IMR-90 (cell line): ENCODE data around the gene PPP1R37. TPM values are rescaled to one million over a fixed set of nuclear protein-coding genes. Genes with fewer than 3 reads are reported as not detected.

ENCODE experiments used
- ATAC-seq: fragments of 200-7000 bp; cut with Tn5 transposase; 2 replicates; pipeline ENCODE4 v1.9.1; 2020; ENCODE audit warnings: low read depth, mild to moderate bottlenecking, moderate library complexity
- BruUV-seq: library from RNA; stranded (reverse); fragments of 400-500 nt; replicated peaks from 2 replicates; lab custom pipeline; 2021; lab: Mats Ljungman, UMichigan
- CTCF ChIA-PET: fragments of 300-600 bp; formaldehyde crosslinking; extraction: SDS; loops from one replicate; lab custom pipeline; 2021; ENCODE audit warnings: antibody characterized with exemption; lab: Yijun Ruan, JAX
- POLR2A ChIA-PET: fragments of 300-600 bp; sonication (Branson Sonifier 250); formaldehyde crosslinking; loops from one replicate; lab custom pipeline; 2022; ENCODE audit warnings: antibody characterized with exemption; ENCODE audit not compliant: unreplicated experiment; lab: Charles Lee
- DNase-seq: peaks from one replicate; pipeline ENCODE4 v3.0.0; 2013
- H2AFZ ChIP-seq: replicated peaks from 2 replicates; pipeline ENCODE3; 2013; ENCODE audit warnings: low read length, mild to moderate bottlenecking; ENCODE audit not compliant: poor library complexity
- H2AK5ac ChIP-seq: 2 replicates; pipeline ENCODE4 v1.6.1; 2013; ENCODE audit warnings: low read depth, low read length, inconsistent platforms
- H2AK9ac ChIP-seq: replicated peaks from 2 replicates; pipeline ENCODE3; 2013; ENCODE audit warnings: mild to moderate bottlenecking, low read depth, low read length, moderate library complexity; ENCODE audit not compliant: poor library complexity
- H2BK120ac ChIP-seq: 2 replicates; pipeline ENCODE4 v1.6.1; 2013; ENCODE audit warnings: low read depth, low read length, inconsistent platforms
- H2BK15ac ChIP-seq: 3 replicates; pipeline ENCODE4 v1.6.1; 2013; ENCODE audit warnings: low read depth, low read length, inconsistent platforms
- H2BK20ac ChIP-seq: 2 replicates; pipeline ENCODE4 v1.6.1; 2013; ENCODE audit warnings: low read depth, mild to moderate bottlenecking, inconsistent platforms, low read length, moderate library complexity
- H2BK5ac ChIP-seq: 2 replicates; pipeline ENCODE4 v1.6.1; 2013; ENCODE audit warnings: mild to moderate bottlenecking, low read depth, low read length, inconsistent platforms; ENCODE audit not compliant: poor library complexity, severe bottlenecking
- H3K14ac ChIP-seq: replicated peaks from 2 replicates; pipeline ENCODE4 v1.6.1; 2013; ENCODE audit warnings: low read depth, low read length, inconsistent platforms
- H3K18ac ChIP-seq: 2 replicates; pipeline ENCODE4 v1.6.1; 2013; ENCODE audit warnings: low read depth, low read length, control low read depth
- H3K23ac ChIP-seq: 2 replicates; pipeline ENCODE4 v1.6.1; 2013; ENCODE audit warnings: low read depth, low read length, inconsistent platforms
- H3K27ac ChIP-seq: 2 replicates; pipeline ENCODE4 v1.5.1; 2013; ENCODE audit warnings: mild to moderate bottlenecking, control low read depth, low read length; ENCODE audit not compliant: insufficient read depth
- H3K27me3 ChIP-seq: 2 replicates; pipeline ENCODE4 v1.6.1; 2013; ENCODE audit warnings: low read length; ENCODE audit not compliant: control insufficient read depth, insufficient read depth
- H3K36me3 ChIP-seq: 2 replicates; pipeline ENCODE4 v1.6.1; 2013; ENCODE audit warnings: low read length, mixed read lengths; ENCODE audit not compliant: control insufficient read depth, insufficient read depth
- H3K4ac ChIP-seq: 2 replicates; pipeline ENCODE4 v1.6.1; 2013; ENCODE audit warnings: low read depth, low read length, inconsistent platforms
- H3K4me1 ChIP-seq: 2 replicates; pipeline ENCODE4 v1.6.1; 2013; ENCODE audit warnings: low read length, mixed read lengths; ENCODE audit not compliant: control insufficient read depth, insufficient read depth
- H3K4me2 ChIP-seq: 2 replicates; pipeline ENCODE4 v1.6.1; 2013; ENCODE audit warnings: low read depth, mild to moderate bottlenecking, control low read depth, low read length, moderate library complexity
- H3K4me3 ChIP-seq: 2 replicates; pipeline ENCODE4 v1.5.1; 2013; ENCODE audit warnings: low read depth, mild to moderate bottlenecking, control low read depth, low read length, moderate library complexity; ENCODE audit not compliant: insufficient read depth
- H3K56ac ChIP-seq: 2 replicates; pipeline ENCODE4 v1.6.1; 2013; ENCODE audit warnings: low read length, inconsistent platforms; ENCODE audit not compliant: insufficient read depth; ENCODE audit errors: extremely low read depth
- H3K79me1 ChIP-seq, 2 experiments: 2 replicates each; pipeline ENCODE4 v1.6.1; 2013; ENCODE audit warnings: low read length in 2 of 2, inconsistent platforms in 1 of 2, low read depth in 1 of 2
- H3K9ac ChIP-seq: 2 replicates; pipeline ENCODE4 v1.6.1; 2013; ENCODE audit warnings: low read depth, low read length, control low read depth
- H3K9me1 ChIP-seq: 2 replicates; pipeline ENCODE4 v1.6.1; 2013; ENCODE audit warnings: low read length, inconsistent platforms; ENCODE audit not compliant: insufficient read depth
- H3K9me3 ChIP-seq: 2 replicates; pipeline ENCODE4 v1.6.1; 2013; ENCODE audit warnings: low read length; ENCODE audit not compliant: control insufficient read depth, insufficient read depth
- H4K20me1 ChIP-seq: 2 replicates; pipeline ENCODE4 v1.6.1; 2013; ENCODE audit warnings: low read length, inconsistent platforms; ENCODE audit not compliant: insufficient read depth
- H4K5ac ChIP-seq: 2 replicates; pipeline ENCODE4 v1.6.1; 2013; ENCODE audit warnings: mild to moderate bottlenecking, low read depth, low read length, control low read depth
- H4K8ac ChIP-seq, 2 experiments: 2 replicates each; pipeline ENCODE4 v1.6.1; 2013; ENCODE audit warnings: low read depth in 2 of 2, low read length in 2 of 2, control low read depth in 1 of 2, inconsistent platforms in 1 of 2
- H4K91ac ChIP-seq: 2 replicates; pipeline ENCODE4 v1.6.1; 2013; ENCODE audit warnings: low read depth, low read length, inconsistent platforms; ENCODE audit not compliant: insufficient read depth
- MAFK ChIP-seq: IDR thresholded peaks from 2 replicates; pipeline ENCODE4 v1.6.1; 2012; ENCODE audit warnings: low read depth, low read length, improper control_type of control experiment
- RCOR1 ChIP-seq: IDR thresholded peaks from 2 replicates; pipeline ENCODE4 v1.6.1; 2012; ENCODE audit warnings: mild to moderate bottlenecking, low read length, improper control_type of control experiment; ENCODE audit not compliant: insufficient replicate concordance
- SMC3 ChIP-seq: fragments of 150-350 bp; IDR thresholded peaks from 2 replicates; pipeline ENCODE4 v1.6.1; 2016; ENCODE audit warnings: low read depth, mild to moderate bottlenecking, antibody characterized with exemption, low read length, moderate library complexity
- WGBS, 2 experiments: methylation state at CpG; one replicate each; pipeline versions ENCODE4 v1.1.5 to v1.1.7; 2013; ENCODE audit warnings: missing lambda C conversion rate in 2 of 2; ENCODE audit not compliant: insufficient read length in 1 of 2; ENCODE audit errors: extremely low coverage in 2 of 2; 5-methylcytosine and 5-hydroxymethylcytosine counted together
- dilution Hi-C: fragments of 300-500 bp; cut with HindIII; formaldehyde crosslinking; loops from one replicate; pipeline ENCODE4 v1.14.3; 2018; ENCODE audit warnings: low sequenced_read_pairs; ENCODE audit not compliant: unreplicated experiment
- in situ Hi-C: fragments of 300-500 bp; cut with MboI; formaldehyde crosslinking; loops from 3 replicates; pipeline ENCODE4 v1.14.3; 2019; ENCODE audit warnings: low sequenced_read_pairs, inconsistent platforms, mixed read lengths
- intact Hi-C: fragments of 100-400 bp; cut with micrococcal nuclease; formaldehyde crosslinking; loops from 2 replicates; pipeline ENCODE4 v1.10.0; 2022
- polyA plus RNA-seq, 3 experiments: library from polyadenylated mRNA; depleted of rRNA; stranded (reverse); fragments of >200 nt; gene quantifications; 2 replicates each; pipeline ENCODE4 v1.2.3, GENCODE V29; 2012; ENCODE audit warnings: low replicate concordance in 1 of 3
- total RNA-seq: library from RNA; depleted of rRNA; stranded (reverse); fragments of >200 nt; gene quantifications from 2 replicates; pipeline ENCODE4 v1.2.3, GENCODE V29; 2012

The PPP1R37 gene
- total and polyA plus RNA-seq, 2 of the 4 experiments (the other 2 are of a cell fraction): 13.1 to 18.5 TPM

DNA sequence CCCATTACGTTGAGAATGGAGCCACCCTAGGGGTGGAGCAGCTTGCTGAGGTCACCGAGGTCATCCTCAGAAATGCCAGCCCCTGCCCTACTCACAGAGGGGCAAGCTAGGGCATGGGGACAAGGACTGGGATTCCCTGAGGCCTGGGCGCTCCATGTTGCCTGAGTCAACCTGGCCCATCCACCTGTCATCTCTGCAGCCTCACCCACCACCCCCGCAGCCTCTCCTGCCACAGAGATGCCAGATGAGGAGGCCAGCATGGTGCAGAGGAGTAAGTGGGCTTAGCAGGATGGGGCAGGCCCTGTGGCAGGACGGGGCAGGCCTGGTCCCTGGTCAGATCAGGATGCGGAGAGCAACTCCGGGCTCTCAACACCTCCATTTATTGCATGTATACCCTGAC lies 58.3 kb downstream of the PPP1R37 start:
- Histone ChIP-seq H4K5ac (no peak overlapping the region), H3K4me3 (no peak overlapping the region), H3K56ac (no peak overlapping the region), H2AK5ac (no peak overlapping the region; the same call in 1 of the 2 replicates), H3K4ac (no peak overlapping the region), H3K9me3 (no peaks in the 10 kb centered on the region), H3K79me1 (no peaks in the 10 kb centered on the region), H3K14ac (no peak overlapping the region), H2BK15ac (no peak overlapping the region), H2BK5ac (no peak overlapping the region), H4K91ac (no peak overlapping the region), H3K9me1 (peaks cover 7% of the 10 kb centered on the region; the same call in 1 of the 2 replicates), H2BK20ac (no peak overlapping the region), H3K27ac (no peak overlapping the region), H3K4me1 (peaks cover 18% of the 10 kb centered on the region), H3K23ac (no peak overlapping the region), H3K27me3 (peaks cover 20% of the 10 kb centered on the region), H3K18ac (no peak overlapping the region), H3K36me3 (peaks cover 5% of the 10 kb centered on the region; the same call in 1 of the 2 replicates), H2BK120ac (no peak overlapping the region), H4K20me1 (peaks cover 8% of the 10 kb centered on the region), H4K8ac (no peak overlapping the region), H3K4me2 (no peak overlapping the region), H2AK9ac (peak overlapping the region; percentile 28), H2AFZ (peak overlapping the region; percentile 65), H3K9ac (no peak overlapping the region)
- CTCF ChIA-PET: interaction anchor here (0.5 kb wide), 1 partner anchor 372 kb away, joined by 3 read pairs; no protein-coding TSS in a partner anchor
- WGBS, 2 experiments: 100% methylated on average over 2 of the region's 7 CpGs; no CpG with 5 or more reads in 1 of the 2 experiments
- ATAC-seq: no peak
- intact Hi-C loops (no loop called here), in situ Hi-C loops (no loop called here), dilution Hi-C loops (no loop called here)
- DNase-seq: no peak
- no TSS peak for BruUV-seq
- TF ChIP-seq SMC3 (no peak), MAFK (no peak), RCOR1 (no peak)
- POLR2A ChIA-PET: no interaction called here
